ENCODE results near the gene DEFB131A.
"Not testable (repeated sequence)": the region's sequence is repeated elsewhere in the genome, so short reads cannot be mapped to it uniquely, and the experiment has no call there.

The DEFB131A gene, protein sequence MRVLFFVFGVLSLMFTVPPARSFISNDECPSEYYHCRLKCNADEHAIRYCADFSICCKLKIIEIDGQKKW

DNA sequence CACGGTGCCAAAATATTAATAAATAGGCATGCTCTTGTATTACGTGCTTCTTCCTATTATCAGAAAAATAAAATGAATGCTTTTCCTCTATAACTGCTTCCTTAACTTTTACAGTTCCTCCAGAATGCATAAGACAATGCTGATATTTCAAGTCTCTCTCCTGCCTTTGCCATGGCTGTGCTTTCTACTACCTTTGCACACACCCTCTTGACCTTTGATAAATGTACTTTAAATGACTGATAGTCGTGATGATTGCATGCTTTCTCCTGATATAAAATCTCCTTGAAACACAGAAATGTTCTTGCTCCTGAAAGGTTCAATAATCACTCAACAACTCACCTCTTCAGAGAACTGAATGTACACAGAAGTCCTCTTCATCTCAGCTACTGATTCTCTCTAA lies at the start of gene DEFB131A:
Gene DEFB131A (plus strand): TSS at position 301 of the 400 bp plus-strand sequence. CDS start 120 bp downstream, outside the sequence.
- H3K4me3 ChIP-seq (ENCODE audit: low read length); DNase-seq (ENCODE audit: low read depth): not testable (repeated sequence)

GRCh38 chr4:9405774-9406173 lies 38.4 kb upstream of the DEFB131A start:
- not testable (repeated sequence) for H3K4me3 ChIP-seq (ENCODE audit: low read length); DNase-seq (ENCODE audit: low read depth)

GRCh38 chr4:9406491-9406890 lies 37.7 kb upstream of the DEFB131A start:
- H3K4me3 ChIP-seq (ENCODE audit: low read length); DNase-seq (ENCODE audit: low read depth): not testable (repeated sequence)

DNA sequence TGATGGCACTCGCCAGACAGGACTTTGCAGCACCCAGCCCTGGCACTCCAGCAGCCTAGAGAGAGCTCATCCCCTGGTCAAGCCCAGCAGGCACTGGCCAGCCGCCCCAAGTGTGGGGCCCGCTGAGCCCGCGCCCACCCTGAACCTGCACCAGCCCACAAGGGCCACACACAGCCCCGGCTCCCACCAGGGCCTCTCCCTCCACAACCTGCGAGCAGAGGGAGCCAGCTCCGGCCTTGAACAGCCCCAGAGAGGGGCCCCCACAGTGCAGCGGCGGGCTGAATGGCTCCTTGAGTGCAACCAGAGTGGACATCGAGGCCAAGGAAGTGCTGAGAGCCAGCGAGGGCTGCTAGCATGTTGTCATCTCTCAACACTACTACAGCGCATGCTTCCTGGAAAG lies 34.4 kb upstream of the DEFB131A start:
- TF ChIP-seq CTCF (conservative IDR thresholded peaks at IDR 0.05; ENCODE audit: low read length), result no peak
- DNase-seq (ENCODE audit: low read depth), result no peak
- H3K4me3 ChIP-seq (ENCODE audit: low read length), result no peak overlapping the region

DNA sequence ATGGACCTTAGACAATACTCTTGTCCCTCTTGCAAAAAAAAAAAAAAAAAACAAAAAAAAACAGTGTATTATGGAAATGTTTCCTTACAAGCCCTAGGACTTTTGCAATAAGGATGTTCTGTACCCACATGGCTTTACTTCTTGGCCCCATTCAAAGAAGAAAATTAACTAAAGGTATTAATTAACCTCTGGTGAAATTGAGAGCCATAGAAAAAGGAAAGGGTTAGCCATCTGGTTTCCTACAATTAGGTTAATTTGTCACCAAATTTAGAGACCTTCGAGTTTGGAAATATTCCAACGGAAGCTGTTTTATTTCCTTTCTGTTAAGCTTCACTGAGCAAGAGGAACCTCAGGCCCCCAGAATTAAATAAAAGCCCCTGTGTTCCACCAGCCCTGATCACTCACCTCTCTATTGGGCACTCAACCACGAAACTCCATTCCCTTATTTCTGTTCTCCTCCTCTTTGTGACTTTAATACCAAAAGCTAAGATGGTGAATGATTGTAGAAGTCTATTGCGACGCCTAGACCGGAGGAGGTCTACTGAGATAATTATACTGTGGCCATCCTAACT lies 22.2 kb upstream of the DEFB131A start:
- DNase-seq (ENCODE audit: low read depth); H3K4me3 ChIP-seq (ENCODE audit: low read length): not testable (repeated sequence)

- not testable (repeated sequence) for DNase-seq (ENCODE audit: low read depth)
Observed at GRCh38 chr4:9425916-9426315, 18.3 kb upstream of the DEFB131A start.

GRCh38 chr4:9430061-9430460 lies 14.2 kb upstream of the DEFB131A start:
- DNase-seq (ENCODE audit: low read depth); H3K4me3 ChIP-seq (ENCODE audit: low read length): not testable (repeated sequence)

More at GRCh38 chr4:9425916-9426315, 18.3 kb upstream of the DEFB131A start:
- not testable (repeated sequence) for H3K4me3 ChIP-seq (ENCODE audit: low read length)

- not testable (repeated sequence) for H3K4me3 ChIP-seq (ENCODE audit: low read length); DNase-seq (ENCODE audit: low read depth)
Observed at GRCh38 chr4:9433320-9433719, 10.9 kb upstream of the DEFB131A start.

DNA sequence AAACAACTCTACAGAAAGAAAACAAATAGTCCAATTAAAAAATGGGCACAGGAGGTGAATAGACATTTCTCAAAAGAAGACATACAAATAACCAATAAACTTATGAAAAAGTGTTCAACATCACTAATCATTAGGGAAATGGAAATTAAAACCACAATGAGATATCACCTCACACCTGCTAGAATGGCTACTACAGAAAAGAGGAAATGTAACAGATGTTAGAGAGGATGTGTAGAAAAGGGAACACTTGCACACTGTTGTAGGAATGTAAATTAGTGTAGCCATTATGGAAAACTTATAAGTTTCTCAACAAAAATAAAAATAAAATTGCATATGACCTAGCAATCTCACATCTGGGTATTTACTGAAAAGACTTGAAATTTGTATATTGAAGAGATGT lies 7.5 kb upstream of the DEFB131A start:
- not testable (repeated sequence) for H3K4me3 ChIP-seq (ENCODE audit: low read length); DNase-seq (ENCODE audit: low read depth)

GRCh38 chr4:9442355-9442754 lies 1.9 kb upstream of the DEFB131A start:
- not testable (repeated sequence) for DNase-seq (ENCODE audit: low read depth)

DNA sequence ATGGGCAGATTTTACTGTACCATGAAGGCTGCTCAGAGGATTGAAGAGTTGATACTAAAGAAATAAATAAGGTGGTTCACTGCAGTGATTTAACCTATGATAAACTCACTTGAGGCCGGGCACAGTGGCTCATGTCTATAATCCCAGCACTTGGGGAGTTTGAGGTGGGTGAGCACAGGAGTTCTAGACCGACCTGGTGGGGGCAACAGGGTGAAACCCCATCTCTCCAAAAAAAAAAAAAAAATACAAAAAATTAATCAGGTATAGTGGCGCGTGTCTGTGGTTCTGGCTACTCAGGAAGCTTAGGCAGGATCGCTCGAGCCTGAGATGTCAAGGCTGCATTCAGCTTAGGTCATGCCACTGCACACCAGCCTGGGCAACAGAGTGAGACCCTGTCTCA lies 467 bp downstream of the DEFB131A start:
- DNase-seq (ENCODE audit: low read depth), result not testable (repeated sequence)

More at GRCh38 chr4:9442355-9442754, 1.9 kb upstream of the DEFB131A start:
- H3K4me3 ChIP-seq (ENCODE audit: low read length), result not testable (repeated sequence)

DNA sequence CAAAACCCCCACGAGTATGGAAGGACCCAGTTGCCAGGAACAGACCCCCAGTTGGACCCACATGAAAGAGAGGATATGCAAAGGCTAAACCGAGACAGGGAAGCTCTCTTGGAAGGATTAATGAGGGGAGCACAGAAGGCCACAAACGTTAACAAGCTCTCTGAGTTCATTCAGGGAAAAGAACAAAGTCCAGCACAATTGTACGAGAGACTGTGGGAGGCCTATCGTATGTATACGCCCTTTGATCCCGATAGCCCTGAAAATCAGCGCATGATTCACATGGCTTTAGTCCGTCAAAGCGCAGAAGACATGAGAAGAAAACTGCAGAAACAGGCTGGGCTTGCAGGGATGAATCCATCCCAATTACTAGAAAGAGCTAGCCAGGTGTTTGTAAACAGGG lies 8.0 kb downstream of the DEFB131A start:
- DNase-seq (ENCODE audit: low read depth); H3K4me3 ChIP-seq (ENCODE audit: low read length): not testable (repeated sequence)

More for the DNA sequence above, 467 bp downstream of the DEFB131A start:
- not testable (repeated sequence) for H3K4me3 ChIP-seq (ENCODE audit: low read length)

DNA sequence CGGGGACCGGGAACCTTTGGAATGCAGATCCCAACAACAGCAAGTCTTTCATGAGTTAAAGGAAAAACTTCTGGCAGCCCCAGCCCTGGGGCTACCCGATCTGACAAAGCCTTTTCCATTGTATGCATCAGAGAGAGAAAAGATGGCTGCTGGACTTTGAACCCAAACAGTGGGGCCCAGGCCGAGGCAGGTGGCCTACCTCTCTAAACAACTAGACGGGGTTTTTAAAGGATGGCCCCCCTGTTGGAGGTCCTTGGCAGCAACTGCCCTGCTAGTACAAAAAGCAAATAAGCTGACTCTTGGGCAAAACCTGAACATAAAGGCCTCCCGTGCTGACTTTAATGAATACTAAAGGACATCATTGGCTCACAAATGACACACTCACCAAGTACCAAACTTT lies 10.1 kb downstream of the DEFB131A start:
- not testable (repeated sequence) for H3K4me3 ChIP-seq (ENCODE audit: low read length); DNase-seq (ENCODE audit: low read depth)

GRCh38 chr4:9455046-9455445 lies 10.8 kb downstream of the DEFB131A start:
- not testable (repeated sequence) for H3K4me3 ChIP-seq (ENCODE audit: low read length); DNase-seq (ENCODE audit: low read depth)

DNA sequence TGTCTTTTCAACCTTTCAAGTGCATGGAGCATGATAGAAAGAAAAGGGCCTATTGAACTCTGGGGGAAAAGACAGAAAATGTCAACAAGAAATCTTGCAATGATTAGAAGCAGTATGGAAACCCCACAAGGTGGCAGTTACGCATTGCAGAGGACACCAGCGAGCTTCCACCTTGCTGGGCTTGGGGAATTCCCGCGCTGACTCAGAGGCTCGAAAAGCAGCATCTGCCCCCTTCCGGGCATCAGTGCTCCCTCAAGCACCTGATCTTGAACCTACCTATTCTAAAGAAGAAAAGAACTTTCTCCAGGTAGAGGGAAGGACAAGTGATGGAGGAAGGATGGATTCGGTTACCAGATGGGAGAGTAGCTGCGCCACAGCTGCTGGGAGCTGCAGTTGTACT lies 35.3 kb downstream of the DEFB131A start:
- H3K4me3 ChIP-seq (ENCODE audit: low read length); DNase-seq (ENCODE audit: low read depth): not testable (repeated sequence)

DNA sequence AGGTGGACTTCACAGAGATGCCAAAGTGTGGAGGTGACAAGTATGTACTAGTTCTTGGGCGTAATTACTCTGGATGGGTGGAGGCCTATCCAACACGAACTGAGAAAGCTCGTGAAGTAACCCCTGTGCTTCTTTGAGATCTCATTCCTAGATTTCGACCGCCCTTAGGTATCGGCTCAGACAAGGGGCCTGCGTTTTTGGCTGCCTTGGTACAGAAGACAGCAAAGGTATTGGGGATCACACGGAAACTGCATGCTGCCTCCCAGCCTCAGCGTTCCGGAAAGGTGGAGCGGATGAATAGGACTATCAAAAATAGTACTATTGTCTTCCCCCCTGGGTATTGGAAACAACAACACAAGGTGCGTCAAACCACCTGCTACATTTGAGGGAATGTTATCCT lies 35.9 kb downstream of the DEFB131A start:
- not testable (repeated sequence) for H3K4me3 ChIP-seq (ENCODE audit: low read length); DNase-seq (ENCODE audit: low read depth)

GRCh38 chr4:9482871-9483270 lies 38.7 kb downstream of the DEFB131A start:
- not testable (repeated sequence) for H3K4me3 ChIP-seq (ENCODE audit: low read length); DNase-seq (ENCODE audit: low read depth)

DNA sequence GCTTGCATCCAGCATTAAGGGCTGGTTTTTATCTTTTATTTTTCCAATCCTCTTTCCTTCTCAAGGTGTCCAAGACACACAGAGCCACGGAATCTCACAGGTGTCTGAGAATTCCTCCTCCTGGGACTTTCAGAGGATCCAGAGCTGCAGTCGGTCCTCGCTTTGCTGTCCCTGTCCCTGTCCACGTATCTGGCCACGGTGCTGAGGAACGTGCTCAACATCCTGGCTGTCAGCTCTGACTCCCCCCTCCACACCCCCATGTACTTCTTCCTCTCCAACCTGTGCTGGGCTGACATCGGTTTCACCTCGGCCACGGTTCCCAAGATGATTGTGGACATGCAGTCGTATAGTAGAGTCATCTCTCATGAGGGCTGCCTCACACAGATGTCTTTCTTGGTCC lies 39.5 kb downstream of the DEFB131A start:
- H3K4me3 ChIP-seq (ENCODE audit: low read length); DNase-seq (ENCODE audit: low read depth): not testable (repeated sequence)

DNA sequence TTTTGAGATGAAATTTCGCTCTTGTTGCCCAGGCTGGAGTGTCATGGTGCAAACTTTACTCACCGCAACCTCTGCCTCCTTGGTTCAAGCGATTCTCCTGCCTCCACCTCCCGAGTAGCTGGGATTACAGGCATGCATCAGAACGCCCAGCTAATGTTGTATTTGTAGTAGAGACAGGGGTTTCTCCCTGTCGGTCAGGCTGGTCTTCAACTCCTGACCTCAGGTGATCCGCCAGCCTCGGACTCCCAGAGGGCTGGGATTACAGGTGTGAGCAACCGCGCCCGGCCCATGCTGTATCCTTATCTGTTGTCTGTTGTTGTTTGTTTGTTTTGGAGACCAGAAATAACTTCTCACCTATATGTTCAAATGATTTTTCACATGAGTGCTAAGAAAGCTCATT lies 42.7 kb downstream of the DEFB131A start:
- DNase-seq (ENCODE audit: low read depth); H3K4me3 ChIP-seq (ENCODE audit: low read length): not testable (repeated sequence)

- not testable (repeated sequence) for H3K4me3 ChIP-seq (ENCODE audit: low read length); DNase-seq (ENCODE audit: low read depth)
Observed at GRCh38 chr4:9488796-9489195, 44.6 kb downstream of the DEFB131A start.
